ENCODE results near the gene RGS13.

GRCh38 chr1:192592981-192593708 lies 42.8 kb upstream of the RGS13 start:
- TF ChIP-seq POLR2AphosphoS5 (IDR thresholded peaks at IDR 0.05): no peak
- no peak for TF ChIP-seq POLR2A (IDR thresholded peaks at IDR 0.05)
